A673 (cell line): ENCODE results near the gene EIPR1. TPM values are rescaled to one million over a fixed set of nuclear protein-coding genes. Genes with fewer than 3 reads are reported as not detected.
A peak's percentile ranks its signal among the peaks of the same experiment; 100 is the strongest.

ENCODE experiments used
- BruUV-seq: library from RNA; stranded (reverse); fragments of 400-500 nt; replicated peaks from 2 replicates; lab custom pipeline; 2021; lab: Mats Ljungman, UMichigan
- CTCF ChIA-PET: fragments of 300-600 bp; sonication (Branson Sonifier 250); formaldehyde crosslinking; loops from one replicate; lab custom pipeline; 2022; ENCODE audit warnings: antibody characterized with exemption; lab: Charles Lee
- POLR2A ChIA-PET: fragments of 300-600 bp; sonication (Branson Sonifier 250); formaldehyde crosslinking; loops from one replicate; lab custom pipeline; 2022; ENCODE audit warnings: antibody characterized with exemption; ENCODE audit not compliant: low non-redundant PET; lab: Charles Lee
- DNase-seq: peaks from one replicate; pipeline ENCODE4 v3.0.0-alpha.2; 2015; ENCODE audit warnings: low spot score
- H3K27ac ChIP-seq: fragments of 200-600 bp; sonication (generic); 2 replicates; pipeline ENCODE4 v1.5.1; 2016; ENCODE audit warnings: mixed run types, low read depth, mild to moderate bottlenecking, mixed read lengths, antibody characterized with exemption, low read length; ENCODE audit not compliant: poor library complexity, severe bottlenecking
- H3K27me3 ChIP-seq: fragments of 200-600 bp; sonication (generic); replicated peaks from 2 replicates; pipeline ENCODE4 v1.6.1; 2017; ENCODE audit warnings: mixed run types, low read depth, mild to moderate bottlenecking, mixed read lengths, antibody characterized with exemption, low read length; ENCODE audit not compliant: insufficient read depth, poor library complexity
- H3K36me3 ChIP-seq: fragments of 200-600 bp; sonication (generic); 2 replicates; pipeline ENCODE4 v1.6.1; 2016; ENCODE audit warnings: mixed run types, mild to moderate bottlenecking, mixed read lengths, antibody characterized with exemption, low read length; ENCODE audit not compliant: insufficient read depth, poor library complexity, severe bottlenecking
- H3K4me1 ChIP-seq: fragments of 200-600 bp; sonication (generic); 2 replicates; pipeline ENCODE4 v1.6.1; 2017; ENCODE audit warnings: mixed run types, mild to moderate bottlenecking, mixed read lengths, antibody characterized with exemption, low read length; ENCODE audit not compliant: insufficient read depth, poor library complexity, severe bottlenecking
- H3K4me3 ChIP-seq: fragments of 200-600 bp; sonication (generic); 2 replicates; pipeline ENCODE4 v1.5.1; 2016; ENCODE audit warnings: low read depth, mixed run types, mild to moderate bottlenecking, mixed read lengths, low read length; ENCODE audit not compliant: poor library complexity, severe bottlenecking
- H3K9me3 ChIP-seq: fragments of 200-600 bp; sonication (generic); 2 replicates; pipeline ENCODE4 v1.6.1; 2016; ENCODE audit warnings: mixed run types, low read depth, mild to moderate bottlenecking, mixed read lengths, antibody characterized with exemption, low read length; ENCODE audit not compliant: poor library complexity, severe bottlenecking
- CTCF ChIP-seq: fragments of 300-800, 200-600 bp; sonication (generic); conservative IDR thresholded peaks from 2 replicates; pipeline ENCODE4 v1.5.1; 2017; ENCODE audit warnings: low read depth, mild to moderate bottlenecking, antibody characterized with exemption, low read length, moderate library complexity, mixed read lengths
- EZH2 ChIP-seq: fragments of 200-600 bp; sonication (generic); IDR thresholded peaks from 2 replicates; pipeline ENCODE4 v1.6.1; 2017; ENCODE audit warnings: borderline replicate concordance, low read depth, mild to moderate bottlenecking, mixed read lengths, antibody characterized with exemption, low read length; ENCODE audit not compliant: poor library complexity, severe bottlenecking
- intact Hi-C: fragments of 100-400 bp; cut with micrococcal nuclease; formaldehyde crosslinking; loops from one replicate; pipeline ENCODE4 v1.10.0; 2022; ENCODE audit not compliant: unreplicated experiment
- total RNA-seq: library from RNA; stranded (reverse); gene quantifications from 2 replicates; pipeline ENCODE4 v1.2.3, GENCODE V29; 2021

EIPR1 gene
- total RNA-seq, 1 experiment from 2014 or later, result 37.0 TPM

- no peak for DNase-seq
- peaks cover 9% of the 10 kb centered on the region for H3K4me1 ChIP-seq
- H3K4me3 ChIP-seq, result no peak overlapping the region
- no peaks in the 10 kb centered on the region for H3K9me3 ChIP-seq
- TF ChIP-seq CTCF, result no peak
- TF ChIP-seq EZH2, result no peak
- ChIA-PET POLR2A (no interaction called here), CTCF (no interaction called here)
- intact Hi-C loops, result no loop called here
- H3K27me3 ChIP-seq, result no peaks in the 10 kb centered on the region
- no TSS peak for BruUV-seq
- no peaks in the 10 kb centered on the region for H3K36me3 ChIP-seq
- no peak overlapping the region for H3K27ac ChIP-seq
Observed at GRCh38 chr2:3309496-3310355, 67.9 kb downstream of the EIPR1 start.

- no peaks in the 10 kb centered on the region for H3K36me3 ChIP-seq
- TF ChIP-seq CTCF (no peak), EZH2 (no peak)
- H3K27me3 ChIP-seq, result no peaks in the 10 kb centered on the region
- BruUV-seq, result no TSS peak
- H3K9me3 ChIP-seq, result no peaks in the 10 kb centered on the region
- ChIA-PET POLR2A (no interaction called here), CTCF (no interaction called here)
- H3K4me1 ChIP-seq, result peaks cover 18% of the 10 kb centered on the region
- peak; percentile 16 for DNase-seq
- H3K27ac ChIP-seq, result no peak overlapping the region
- intact Hi-C loops, result no loop called here
- no peak overlapping the region for H3K4me3 ChIP-seq
Observed at GRCh38 chr2:3307901-3308300, 69.7 kb downstream of the EIPR1 start.

- DNase-seq, result no peak
- no peak for TF ChIP-seq CTCF
- TF ChIP-seq EZH2, result no peak
- no peaks in the 10 kb centered on the region for H3K27me3 ChIP-seq
- intact Hi-C loops, result no loop called here
- H3K4me3 ChIP-seq, result no peak overlapping the region
- H3K9me3 ChIP-seq, result no peaks in the 10 kb centered on the region
- no peak overlapping the region for H3K27ac ChIP-seq
- POLR2A ChIA-PET, result no interaction called here
- CTCF ChIA-PET, result no interaction called here
- peaks cover 19% of the 10 kb centered on the region for H3K4me1 ChIP-seq
- BruUV-seq, result no TSS peak
- no peaks in the 10 kb centered on the region for H3K36me3 ChIP-seq
Observed at GRCh38 chr2:3307236-3307635, 70.4 kb downstream of the EIPR1 start.
